ENCODE results near the gene BPIFB2.

DNA sequence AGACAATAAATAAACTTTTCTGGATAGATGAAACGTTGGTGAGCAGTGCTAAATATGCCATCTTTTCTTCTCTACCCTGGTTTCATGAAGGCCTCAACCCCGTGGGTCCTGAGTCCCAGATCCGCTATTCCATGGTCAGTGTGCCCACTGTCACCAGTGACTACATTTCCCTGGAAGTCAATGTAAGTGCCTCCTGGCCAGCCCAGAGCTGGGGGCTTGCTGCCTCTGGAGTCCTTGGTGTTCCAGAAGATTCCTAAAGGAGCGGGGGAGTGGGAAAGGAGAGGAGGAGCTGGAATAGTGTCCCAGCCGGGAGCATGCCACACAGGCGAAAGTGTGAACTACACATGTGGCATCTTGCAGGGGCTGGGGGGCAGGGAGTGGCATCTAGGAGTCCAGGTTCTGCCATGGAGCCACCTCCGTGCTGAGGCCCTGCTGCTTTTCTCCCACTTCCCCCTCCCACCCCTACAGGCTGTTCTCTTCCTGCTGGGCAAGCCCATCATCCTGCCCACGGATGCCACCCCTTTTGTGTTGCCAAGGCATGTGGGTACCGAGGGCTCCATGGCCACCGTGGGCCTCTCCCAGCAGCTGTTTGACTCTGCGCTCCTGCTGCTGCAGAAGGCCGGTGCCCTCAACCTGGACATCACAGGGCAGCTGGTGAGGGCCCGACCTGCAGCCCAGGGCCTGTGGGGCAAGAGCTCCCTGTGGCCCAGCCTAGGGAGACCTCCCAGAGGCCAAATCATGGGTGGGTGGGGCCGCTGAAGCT, 10.8 kb downstream of the BPIFB2 start:
- TF ChIP-seq ZNF274 (IDR thresholded peaks at IDR 0.05; ENCODE audit: insufficient read depth, insufficient read length): no peak
- TF ChIP-seq, protein P1, sequence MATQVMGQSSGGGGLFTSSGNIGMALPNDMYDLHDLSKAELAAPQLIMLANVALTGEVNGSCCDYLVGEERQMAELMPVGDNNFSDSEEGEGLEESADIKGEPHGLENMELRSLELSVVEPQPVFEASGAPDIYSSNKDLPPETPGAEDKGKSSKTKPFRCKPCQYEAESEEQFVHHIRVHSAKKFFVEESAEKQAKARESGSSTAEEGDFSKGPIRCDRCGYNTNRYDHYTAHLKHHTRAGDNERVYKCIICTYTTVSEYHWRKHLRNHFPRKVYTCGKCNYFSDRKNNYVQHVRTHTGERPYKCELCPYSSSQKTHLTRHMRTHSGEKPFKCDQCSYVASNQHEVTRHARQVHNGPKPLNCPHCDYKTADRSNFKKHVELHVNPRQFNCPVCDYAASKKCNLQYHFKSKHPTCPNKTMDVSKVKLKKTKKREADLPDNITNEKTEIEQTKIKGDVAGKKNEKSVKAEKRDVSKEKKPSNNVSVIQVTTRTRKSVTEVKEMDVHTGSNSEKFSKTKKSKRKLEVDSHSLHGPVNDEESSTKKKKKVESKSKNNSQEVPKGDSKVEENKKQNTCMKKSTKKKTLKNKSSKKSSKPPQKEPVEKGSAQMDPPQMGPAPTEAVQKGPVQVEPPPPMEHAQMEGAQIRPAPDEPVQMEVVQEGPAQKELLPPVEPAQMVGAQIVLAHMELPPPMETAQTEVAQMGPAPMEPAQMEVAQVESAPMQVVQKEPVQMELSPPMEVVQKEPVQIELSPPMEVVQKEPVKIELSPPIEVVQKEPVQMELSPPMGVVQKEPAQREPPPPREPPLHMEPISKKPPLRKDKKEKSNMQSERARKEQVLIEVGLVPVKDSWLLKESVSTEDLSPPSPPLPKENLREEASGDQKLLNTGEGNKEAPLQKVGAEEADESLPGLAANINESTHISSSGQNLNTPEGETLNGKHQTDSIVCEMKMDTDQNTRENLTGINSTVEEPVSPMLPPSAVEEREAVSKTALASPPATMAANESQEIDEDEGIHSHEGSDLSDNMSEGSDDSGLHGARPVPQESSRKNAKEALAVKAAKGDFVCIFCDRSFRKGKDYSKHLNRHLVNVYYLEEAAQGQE (IDR thresholded peaks at IDR 0.05; ENCODE audit: low read depth, low read length): no peak
- TF ChIP-seq SMAD1 (IDR thresholded peaks at IDR 0.05; ENCODE audit: low read depth, partially characterized antibody): no peak
- TF ChIP-seq, protein P2, sequence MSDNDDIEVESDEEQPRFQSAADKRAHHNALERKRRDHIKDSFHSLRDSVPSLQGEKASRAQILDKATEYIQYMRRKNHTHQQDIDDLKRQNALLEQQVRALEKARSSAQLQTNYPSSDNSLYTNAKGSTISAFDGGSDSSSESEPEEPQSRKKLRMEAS (IDR thresholded peaks at IDR 0.05; ENCODE audit: low read depth, low read length): no peak
- TF ChIP-seq POU2F2 (IDR thresholded peaks at IDR 0.05; ENCODE audit: borderline replicate concordance, low read depth, low read length): no peak
- no peak for TF ChIP-seq POLR2A (IDR thresholded peaks at IDR 0.05; ENCODE audit: low read depth, low read length)
- TF ChIP-seq CHD4 (IDR thresholded peaks at IDR 0.05): no peak
- no peak for TF ChIP-seq RAD51 (IDR thresholded peaks at IDR 0.05)
- TF ChIP-seq, protein P3, sequence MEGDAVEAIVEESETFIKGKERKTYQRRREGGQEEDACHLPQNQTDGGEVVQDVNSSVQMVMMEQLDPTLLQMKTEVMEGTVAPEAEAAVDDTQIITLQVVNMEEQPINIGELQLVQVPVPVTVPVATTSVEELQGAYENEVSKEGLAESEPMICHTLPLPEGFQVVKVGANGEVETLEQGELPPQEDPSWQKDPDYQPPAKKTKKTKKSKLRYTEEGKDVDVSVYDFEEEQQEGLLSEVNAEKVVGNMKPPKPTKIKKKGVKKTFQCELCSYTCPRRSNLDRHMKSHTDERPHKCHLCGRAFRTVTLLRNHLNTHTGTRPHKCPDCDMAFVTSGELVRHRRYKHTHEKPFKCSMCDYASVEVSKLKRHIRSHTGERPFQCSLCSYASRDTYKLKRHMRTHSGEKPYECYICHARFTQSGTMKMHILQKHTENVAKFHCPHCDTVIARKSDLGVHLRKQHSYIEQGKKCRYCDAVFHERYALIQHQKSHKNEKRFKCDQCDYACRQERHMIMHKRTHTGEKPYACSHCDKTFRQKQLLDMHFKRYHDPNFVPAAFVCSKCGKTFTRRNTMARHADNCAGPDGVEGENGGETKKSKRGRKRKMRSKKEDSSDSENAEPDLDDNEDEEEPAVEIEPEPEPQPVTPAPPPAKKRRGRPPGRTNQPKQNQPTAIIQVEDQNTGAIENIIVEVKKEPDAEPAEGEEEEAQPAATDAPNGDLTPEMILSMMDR (IDR thresholded peaks at IDR 0.05 in 2 of 3, conservative IDR thresholded peaks at IDR 0.05 in 1 of 3; ENCODE audit: control insufficient read depth in 2 of 3, extremely low read depth in 1 of 3, insufficient read depth in 1 of 3, low read depth in 3 of 3, low read length in 3 of 3): no peak
- no peak for TF ChIP-seq POLR2AphosphoS5 (IDR thresholded peaks at IDR 0.05; ENCODE audit: low read length)

Measured in GM12878 (cell line).